Measurements from ENCODE around the gene SRP9. TPM values are rescaled to one million over a fixed set of nuclear protein-coding genes. Genes with fewer than 3 reads are reported as not detected.

Gene SRP9
- polyA plus RNA-seq, 1 donor (not counting 4 experiments of a cell fraction or from before 2014, with no cell fraction given) = 441 TPM

DNA sequence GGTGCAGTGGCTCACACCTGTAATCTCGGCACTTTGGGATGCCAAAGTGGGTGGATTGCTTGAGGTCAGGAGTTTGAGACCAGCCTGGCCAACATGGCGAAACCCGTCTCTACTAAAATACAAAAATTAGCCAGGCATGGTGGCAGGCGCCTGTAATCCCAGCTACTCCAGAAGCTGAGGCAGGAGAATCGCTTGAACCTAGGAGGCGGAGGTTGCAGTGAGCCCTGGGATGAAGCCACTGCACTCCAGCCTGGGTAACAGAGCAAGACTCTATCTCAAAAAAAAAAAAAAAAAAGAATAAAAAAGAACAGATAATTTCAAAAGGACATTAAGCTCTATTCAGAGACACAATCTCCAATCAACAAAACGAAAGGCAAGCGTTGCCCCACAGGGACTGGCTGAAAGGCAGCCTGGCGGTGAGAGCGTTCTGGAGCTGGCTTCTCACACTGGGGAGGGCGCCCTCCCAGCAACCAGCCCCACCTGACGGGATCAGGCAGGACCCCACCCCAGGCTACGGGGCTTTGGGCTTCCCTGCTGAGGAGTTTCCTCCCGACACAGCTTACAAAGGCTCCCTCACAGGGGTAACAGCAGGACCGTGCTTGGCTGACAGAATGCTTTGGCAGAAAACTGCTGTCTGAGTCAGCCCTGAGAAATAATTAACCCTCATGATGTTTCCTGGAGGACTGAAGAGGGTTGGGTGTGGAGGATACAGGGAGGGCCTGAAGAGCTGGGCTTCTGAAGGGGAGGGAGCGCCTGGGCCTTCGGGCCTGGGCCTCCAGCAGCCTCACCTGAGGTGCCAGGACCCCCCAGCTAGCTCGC is 31.1 kb upstream of the SRP9 start:
- Histone ChIP-seq H3K27me3 (ENCODE audit: control insufficient read depth, extremely low read depth, insufficient read depth, low read length) (no peaks in the 10 kb centered on the region), H3K36me3 (ENCODE audit: control insufficient read depth in 2 of 2, extremely low read depth in 1 of 2, insufficient read depth in 2 of 2, low read length in 2 of 2) (no peaks in the 10 kb centered on the region), H2AFZ (ENCODE audit: control insufficient read depth, low read length) (peak overlapping the region; percentile 97), H3K9me1 (ENCODE audit: control insufficient read depth, extremely low read depth, insufficient read depth, low read length) (no peaks in the 10 kb centered on the region), H3K79me2 (ENCODE audit: control insufficient read depth, insufficient read depth, low read length) (no peaks in the 10 kb centered on the region), H3K4me2 (ENCODE audit: control insufficient read depth, extremely low read depth, insufficient read depth, low read depth, low read length) (peak overlapping the region; percentile 98), H3K4me3 (ENCODE audit: control insufficient read depth in 2 of 3, extremely low read depth in 1 of 3, insufficient read depth in 2 of 3, low read depth in 1 of 3, low read length in 3 of 3) (peak overlapping the region; percentile 27 to 69 (median 62)), H3K9ac (ENCODE audit: control insufficient read depth, extremely low read depth, insufficient read depth, low read length) (peak overlapping the region; percentile 85), H3K27ac (ENCODE audit: control insufficient read depth, insufficient read depth, low read length) (peak overlapping the region; percentile 84), H3K9me3 (ENCODE audit: control insufficient read depth, low read depth, low read length) (no peaks in the 10 kb centered on the region), H3K4me1 (ENCODE audit: control insufficient read depth, extremely low read depth, insufficient read depth, low read length) (peaks cover 17% of the 10 kb centered on the region), H4K20me1 (ENCODE audit: control insufficient read depth, extremely low read depth, insufficient read depth, low read length) (no peaks in the 10 kb centered on the region)
- dilution Hi-C loops (cut with MboI; ENCODE audit: extremely low pct_ligation_motif_present, low sequenced_read_pairs) = no loop called here
- TF ChIP-seq EZH2 (IDR thresholded peaks at IDR 0.05; ENCODE audit: low read length) = no peak
- TF ChIP-seq, protein P1, sequence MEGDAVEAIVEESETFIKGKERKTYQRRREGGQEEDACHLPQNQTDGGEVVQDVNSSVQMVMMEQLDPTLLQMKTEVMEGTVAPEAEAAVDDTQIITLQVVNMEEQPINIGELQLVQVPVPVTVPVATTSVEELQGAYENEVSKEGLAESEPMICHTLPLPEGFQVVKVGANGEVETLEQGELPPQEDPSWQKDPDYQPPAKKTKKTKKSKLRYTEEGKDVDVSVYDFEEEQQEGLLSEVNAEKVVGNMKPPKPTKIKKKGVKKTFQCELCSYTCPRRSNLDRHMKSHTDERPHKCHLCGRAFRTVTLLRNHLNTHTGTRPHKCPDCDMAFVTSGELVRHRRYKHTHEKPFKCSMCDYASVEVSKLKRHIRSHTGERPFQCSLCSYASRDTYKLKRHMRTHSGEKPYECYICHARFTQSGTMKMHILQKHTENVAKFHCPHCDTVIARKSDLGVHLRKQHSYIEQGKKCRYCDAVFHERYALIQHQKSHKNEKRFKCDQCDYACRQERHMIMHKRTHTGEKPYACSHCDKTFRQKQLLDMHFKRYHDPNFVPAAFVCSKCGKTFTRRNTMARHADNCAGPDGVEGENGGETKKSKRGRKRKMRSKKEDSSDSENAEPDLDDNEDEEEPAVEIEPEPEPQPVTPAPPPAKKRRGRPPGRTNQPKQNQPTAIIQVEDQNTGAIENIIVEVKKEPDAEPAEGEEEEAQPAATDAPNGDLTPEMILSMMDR (optimal IDR thresholded peaks at IDR 0.05 in 1 of 3, IDR thresholded peaks at IDR 0.05 in 1 of 3, conservative IDR thresholded peaks at IDR 0.05 in 1 of 3; ENCODE audit: extremely low read depth in 1 of 3, insufficient read depth in 2 of 3, low read length in 3 of 3) = peak in 2 of 3 experiments; percentile 7 to 15
- peak; percentile 38 for DNase-seq (ENCODE audit: low read depth, low spot score)
- FAIRE-seq = peak; percentile 89

DNA sequence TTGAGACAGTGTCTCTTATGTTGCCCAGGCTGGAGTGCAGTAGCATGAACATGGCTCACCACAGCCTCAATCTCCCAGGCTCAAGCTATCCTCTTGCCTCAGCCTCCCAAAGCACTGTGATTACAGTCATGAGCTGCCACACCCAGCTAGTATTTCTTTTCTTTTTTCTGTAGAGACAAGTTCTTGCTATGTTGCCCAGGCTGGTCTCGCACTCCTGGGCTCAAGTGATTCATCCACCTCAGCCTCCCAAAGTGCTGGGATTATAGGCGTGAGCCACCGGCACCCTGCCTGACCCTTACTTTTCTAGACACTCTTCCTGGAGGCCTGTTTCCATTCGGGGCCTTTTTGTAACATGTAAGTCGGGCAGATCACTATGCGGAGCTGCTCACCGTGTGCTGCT is 30.1 kb upstream of the SRP9 start:
- Histone ChIP-seq H4K20me1 (ENCODE audit: control insufficient read depth, extremely low read depth, insufficient read depth, low read length) (no peaks in the 10 kb centered on the region), H2AFZ (ENCODE audit: control insufficient read depth, low read length) (no peak overlapping the region), H3K79me2 (ENCODE audit: control insufficient read depth, insufficient read depth, low read length) (no peaks in the 10 kb centered on the region), H3K9ac (ENCODE audit: control insufficient read depth, extremely low read depth, insufficient read depth, low read length) (peak overlapping the region; percentile 11), H3K36me3 (ENCODE audit: control insufficient read depth in 2 of 2, extremely low read depth in 1 of 2, insufficient read depth in 2 of 2, low read length in 2 of 2) (no peaks in the 10 kb centered on the region), H3K27me3 (ENCODE audit: control insufficient read depth, extremely low read depth, insufficient read depth, low read length) (no peaks in the 10 kb centered on the region), H3K4me3 (ENCODE audit: control insufficient read depth in 2 of 3, extremely low read depth in 1 of 3, insufficient read depth in 2 of 3, low read depth in 1 of 3, low read length in 3 of 3) (no peak overlapping the region), H3K4me1 (ENCODE audit: control insufficient read depth, extremely low read depth, insufficient read depth, low read length) (peaks cover 17% of the 10 kb centered on the region), H3K9me3 (ENCODE audit: control insufficient read depth, low read depth, low read length) (no peaks in the 10 kb centered on the region), H3K4me2 (ENCODE audit: control insufficient read depth, extremely low read depth, insufficient read depth, low read depth, low read length) (no peak overlapping the region), H3K27ac (ENCODE audit: control insufficient read depth, insufficient read depth, low read length) (peak overlapping the region; percentile 84), H3K9me1 (ENCODE audit: control insufficient read depth, extremely low read depth, insufficient read depth, low read length) (no peaks in the 10 kb centered on the region)
- FAIRE-seq (no peak), DNase-seq (ENCODE audit: low read depth, low spot score) (no peak)
- TF ChIP-seq, protein P1 (optimal IDR thresholded peaks at IDR 0.05 in 1 of 3, IDR thresholded peaks at IDR 0.05 in 1 of 3, conservative IDR thresholded peaks at IDR 0.05 in 1 of 3; ENCODE audit: extremely low read depth in 1 of 3, insufficient read depth in 2 of 3, low read length in 3 of 3) = no peak
- TF ChIP-seq EZH2 (IDR thresholded peaks at IDR 0.05; ENCODE audit: low read length) = no peak
- dilution Hi-C loops (cut with MboI; ENCODE audit: extremely low pct_ligation_motif_present, low sequenced_read_pairs) = no loop called here
